AG09309 (cell line): Measurements from ENCODE around the gene IFITM2.
"Not testable (repeated sequence)": the region's sequence is repeated elsewhere in the genome, so short reads cannot be mapped to it uniquely, and the experiment has no call there.

ENCODE experiments used
- DNase-seq: peaks from one replicate; pipeline ENCODE4 v3.0.0-alpha.2; 2010; ENCODE audit warnings: low read depth
- H3K4me3 ChIP-seq: 2 replicates; pipeline ENCODE4 v1.5.1; 2011; ENCODE audit warnings: mild to moderate bottlenecking, low read depth, low read length, moderate library complexity; ENCODE audit not compliant: control insufficient read depth
- TF ChIP-seq, protein P1 (sequence below): IDR thresholded peaks from 2 replicates; pipeline ENCODE4 v1.5.1; 2011; ENCODE audit warnings: mild to moderate bottlenecking, low read depth, low read length, inconsistent platforms; ENCODE audit not compliant: insufficient read depth, control insufficient read depth; ENCODE audit errors: missing control alignments

The IFITM2 gene

DNA sequence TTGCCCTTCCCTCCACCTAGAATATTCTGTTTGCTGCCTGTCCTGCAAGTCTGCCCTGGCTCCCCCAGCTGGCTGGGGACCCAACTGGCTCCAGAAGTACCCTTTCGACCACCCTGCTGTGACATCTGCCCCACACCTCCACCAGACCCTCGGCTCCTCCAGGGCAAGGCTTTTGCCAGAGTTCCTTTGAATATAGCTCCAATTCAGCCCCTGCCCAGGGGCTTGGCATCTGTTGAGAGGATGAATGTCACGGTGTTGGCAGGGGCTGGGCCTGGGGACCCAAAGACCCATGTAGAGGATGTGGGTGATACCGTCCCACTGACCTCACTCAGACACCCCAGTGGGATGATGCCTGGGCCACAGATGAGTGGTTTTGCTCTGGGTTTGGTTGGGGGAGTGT, 25.4 kb upstream of the IFITM2 start:
- DNase-seq: no peak
- TF ChIP-seq, protein P1, sequence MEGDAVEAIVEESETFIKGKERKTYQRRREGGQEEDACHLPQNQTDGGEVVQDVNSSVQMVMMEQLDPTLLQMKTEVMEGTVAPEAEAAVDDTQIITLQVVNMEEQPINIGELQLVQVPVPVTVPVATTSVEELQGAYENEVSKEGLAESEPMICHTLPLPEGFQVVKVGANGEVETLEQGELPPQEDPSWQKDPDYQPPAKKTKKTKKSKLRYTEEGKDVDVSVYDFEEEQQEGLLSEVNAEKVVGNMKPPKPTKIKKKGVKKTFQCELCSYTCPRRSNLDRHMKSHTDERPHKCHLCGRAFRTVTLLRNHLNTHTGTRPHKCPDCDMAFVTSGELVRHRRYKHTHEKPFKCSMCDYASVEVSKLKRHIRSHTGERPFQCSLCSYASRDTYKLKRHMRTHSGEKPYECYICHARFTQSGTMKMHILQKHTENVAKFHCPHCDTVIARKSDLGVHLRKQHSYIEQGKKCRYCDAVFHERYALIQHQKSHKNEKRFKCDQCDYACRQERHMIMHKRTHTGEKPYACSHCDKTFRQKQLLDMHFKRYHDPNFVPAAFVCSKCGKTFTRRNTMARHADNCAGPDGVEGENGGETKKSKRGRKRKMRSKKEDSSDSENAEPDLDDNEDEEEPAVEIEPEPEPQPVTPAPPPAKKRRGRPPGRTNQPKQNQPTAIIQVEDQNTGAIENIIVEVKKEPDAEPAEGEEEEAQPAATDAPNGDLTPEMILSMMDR: no peak
- H3K4me3 ChIP-seq: no peak overlapping the region

DNA sequence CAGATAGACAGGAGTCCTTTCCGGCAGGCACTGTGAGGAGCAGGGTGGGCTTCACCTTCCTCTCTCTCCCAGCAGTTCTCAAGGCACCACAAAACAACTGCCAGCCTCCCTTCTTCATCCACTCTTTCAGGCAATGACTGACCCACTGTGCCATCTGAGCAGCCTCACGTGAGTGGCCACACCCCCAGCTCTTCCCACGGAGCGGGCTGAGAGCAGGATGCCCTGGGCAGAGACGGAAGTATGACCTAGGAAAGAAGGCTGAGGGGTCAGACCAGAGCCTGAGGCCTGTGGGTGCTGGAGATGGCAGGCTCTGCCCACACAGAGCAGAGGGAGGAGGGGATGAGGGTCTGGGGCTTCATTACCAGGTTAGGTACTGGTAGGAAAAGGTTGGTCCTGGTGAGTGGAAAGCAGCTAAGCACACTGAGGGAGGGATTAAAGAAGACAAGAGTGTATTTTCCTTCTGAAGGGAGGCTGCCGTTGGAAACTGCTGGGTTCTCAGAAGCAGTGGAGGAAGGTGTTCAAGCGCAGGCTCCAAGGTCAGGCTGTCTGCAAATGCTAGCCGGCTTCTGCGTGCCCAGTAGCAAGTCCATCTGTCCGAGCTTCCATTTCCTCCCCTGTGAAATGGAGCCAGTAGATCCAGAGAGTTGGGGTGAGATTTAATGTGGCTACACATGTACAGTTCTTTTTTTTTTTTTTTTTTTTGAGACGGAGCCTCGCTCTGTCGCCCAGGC, 24.8 kb upstream of the IFITM2 start:
- TF ChIP-seq, protein P1: no peak
- no peak overlapping the region for H3K4me3 ChIP-seq
- no peak for DNase-seq

DNA sequence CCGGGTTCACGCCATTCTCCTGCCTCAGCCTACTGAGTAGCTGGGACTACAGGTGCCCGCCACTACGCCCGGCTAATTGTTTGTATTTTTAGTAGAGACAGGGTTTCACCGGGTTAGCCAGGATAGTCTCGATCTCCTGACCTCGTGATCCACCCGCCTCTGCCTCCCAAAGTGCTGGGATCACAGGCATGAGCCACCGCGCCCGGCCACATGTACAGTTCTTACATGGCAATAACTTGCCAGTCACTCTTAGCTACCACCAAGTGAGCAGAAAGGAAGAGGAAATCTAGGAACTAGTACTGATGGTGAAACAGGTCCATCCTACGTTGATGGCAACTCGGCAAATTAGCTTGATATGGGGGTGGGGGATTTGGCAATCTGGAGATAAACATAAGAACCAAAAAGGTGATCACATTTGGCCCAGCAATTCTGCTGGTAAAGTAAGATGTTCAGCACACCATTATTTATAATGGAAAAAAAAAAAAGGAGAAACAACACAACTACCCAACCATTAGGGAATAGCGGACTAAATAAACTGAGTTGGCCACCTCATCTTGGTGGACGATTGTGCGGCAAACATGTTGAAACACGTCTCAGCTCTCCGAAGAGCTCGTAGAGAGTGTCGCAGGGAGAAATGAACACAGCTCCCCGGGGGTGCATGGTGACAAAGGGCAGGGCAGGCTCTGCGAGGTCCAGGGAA, 24.1 kb upstream of the IFITM2 start:
- TF ChIP-seq, protein P1: no peak
- DNase-seq: no peak
- no peak overlapping the region for H3K4me3 ChIP-seq

DNA sequence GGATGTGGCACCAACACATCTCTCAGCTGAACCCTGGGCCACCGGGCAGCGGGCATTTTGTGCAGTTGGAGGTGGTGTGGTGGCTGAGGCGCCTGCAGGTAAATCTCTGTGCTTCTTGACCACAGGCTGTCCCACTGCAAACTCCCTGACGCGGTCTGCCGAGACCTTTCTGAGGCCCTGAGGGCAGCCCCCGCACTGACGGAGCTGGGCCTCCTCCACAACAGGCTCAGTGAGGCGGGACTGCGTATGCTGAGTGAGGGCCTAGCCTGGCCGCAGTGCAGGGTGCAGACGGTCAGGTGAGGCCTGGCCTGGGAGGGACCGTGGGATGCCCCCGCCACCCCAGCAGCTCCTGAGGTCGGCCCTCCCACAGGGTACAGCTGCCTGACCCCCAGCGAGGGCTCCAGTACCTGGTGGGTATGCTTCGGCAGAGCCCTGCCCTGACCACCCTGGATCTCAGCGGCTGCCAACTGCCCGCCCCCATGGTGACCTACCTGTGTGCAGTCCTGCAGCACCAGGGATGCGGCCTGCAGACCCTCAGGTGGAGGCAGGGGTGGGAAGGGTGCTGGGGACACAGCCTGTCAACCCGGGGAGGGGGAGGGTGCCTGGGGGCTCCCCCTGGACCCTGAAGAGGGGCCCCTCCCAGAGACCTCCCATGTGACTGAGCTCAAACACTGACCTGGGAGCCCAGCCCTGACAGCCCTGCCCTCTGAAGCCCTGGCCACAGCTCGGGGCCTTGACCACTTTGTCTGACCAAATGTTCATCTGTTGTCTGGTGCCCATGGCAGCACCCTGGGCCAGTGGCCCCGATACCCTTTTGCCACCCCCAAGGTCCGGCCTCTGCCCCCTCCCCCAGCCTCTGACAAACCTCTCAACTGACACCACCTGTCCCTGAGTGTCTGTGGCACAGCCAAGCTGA, 23.3 kb upstream of the IFITM2 start:
- no peak for DNase-seq
- TF ChIP-seq, protein P1: no peak
- H3K4me3 ChIP-seq: no peak overlapping the region

DNA sequence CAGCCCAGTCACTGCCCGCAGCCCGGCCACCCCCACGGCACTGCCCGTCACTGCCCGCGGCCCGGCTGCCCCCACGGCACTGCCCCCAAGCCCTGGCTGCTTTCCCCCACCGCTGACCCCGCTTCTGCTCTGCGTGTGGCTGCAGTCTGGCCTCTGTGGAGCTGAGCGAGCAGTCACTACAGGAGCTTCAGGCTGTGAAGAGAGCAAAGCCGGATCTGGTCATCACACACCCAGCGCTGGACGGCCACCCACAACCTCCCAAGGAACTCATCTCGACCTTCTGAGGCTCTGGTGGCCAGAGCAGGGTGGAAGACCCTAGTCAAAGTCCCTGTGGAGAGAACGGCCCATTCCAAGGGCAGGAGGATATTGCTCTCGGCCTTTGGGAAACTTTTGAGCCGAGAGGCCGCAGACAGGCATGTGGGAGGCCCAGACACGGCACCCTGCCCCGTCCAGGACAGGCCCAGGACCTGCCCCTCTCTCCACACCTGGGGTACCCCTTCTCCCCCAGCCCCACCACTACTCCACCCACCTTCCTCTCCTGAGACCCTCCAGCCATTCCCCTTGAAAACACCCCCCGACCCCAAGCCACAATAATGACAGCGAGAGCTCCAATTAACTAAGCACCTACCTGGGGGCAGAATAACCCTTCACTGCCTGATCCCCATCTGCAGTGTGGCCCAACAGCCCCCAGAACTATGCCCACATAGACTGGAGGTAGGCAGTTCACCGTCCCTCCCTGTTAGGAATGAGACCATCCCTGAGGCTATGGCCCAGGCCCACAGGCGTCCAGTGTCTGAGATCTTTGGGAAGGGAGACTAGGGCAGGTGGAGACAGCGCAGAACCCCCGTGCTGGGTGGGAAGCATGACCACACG, 22.4 kb upstream of the IFITM2 start:
- TF ChIP-seq, protein P1: no peak
- no peak for DNase-seq
- no peak overlapping the region for H3K4me3 ChIP-seq

DNA sequence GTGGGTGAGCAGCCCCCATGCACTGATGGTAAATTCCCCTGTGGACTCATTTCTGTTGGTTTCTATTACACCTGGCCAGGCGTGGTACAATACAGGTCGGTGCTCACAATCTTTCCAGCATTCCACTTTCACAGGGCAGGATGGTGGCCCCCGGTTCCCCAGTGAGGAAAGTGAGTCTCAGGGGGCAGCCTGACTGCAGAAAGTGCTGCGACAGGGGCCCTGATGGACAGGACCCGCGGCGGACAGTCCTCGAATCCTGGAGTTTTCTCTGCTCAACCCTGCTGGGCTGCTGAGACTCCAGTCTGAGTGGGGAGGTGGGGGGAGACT, 21.8 kb upstream of the IFITM2 start:
- no peak overlapping the region for H3K4me3 ChIP-seq
- TF ChIP-seq, protein P1: no peak
- no peak for DNase-seq

DNA sequence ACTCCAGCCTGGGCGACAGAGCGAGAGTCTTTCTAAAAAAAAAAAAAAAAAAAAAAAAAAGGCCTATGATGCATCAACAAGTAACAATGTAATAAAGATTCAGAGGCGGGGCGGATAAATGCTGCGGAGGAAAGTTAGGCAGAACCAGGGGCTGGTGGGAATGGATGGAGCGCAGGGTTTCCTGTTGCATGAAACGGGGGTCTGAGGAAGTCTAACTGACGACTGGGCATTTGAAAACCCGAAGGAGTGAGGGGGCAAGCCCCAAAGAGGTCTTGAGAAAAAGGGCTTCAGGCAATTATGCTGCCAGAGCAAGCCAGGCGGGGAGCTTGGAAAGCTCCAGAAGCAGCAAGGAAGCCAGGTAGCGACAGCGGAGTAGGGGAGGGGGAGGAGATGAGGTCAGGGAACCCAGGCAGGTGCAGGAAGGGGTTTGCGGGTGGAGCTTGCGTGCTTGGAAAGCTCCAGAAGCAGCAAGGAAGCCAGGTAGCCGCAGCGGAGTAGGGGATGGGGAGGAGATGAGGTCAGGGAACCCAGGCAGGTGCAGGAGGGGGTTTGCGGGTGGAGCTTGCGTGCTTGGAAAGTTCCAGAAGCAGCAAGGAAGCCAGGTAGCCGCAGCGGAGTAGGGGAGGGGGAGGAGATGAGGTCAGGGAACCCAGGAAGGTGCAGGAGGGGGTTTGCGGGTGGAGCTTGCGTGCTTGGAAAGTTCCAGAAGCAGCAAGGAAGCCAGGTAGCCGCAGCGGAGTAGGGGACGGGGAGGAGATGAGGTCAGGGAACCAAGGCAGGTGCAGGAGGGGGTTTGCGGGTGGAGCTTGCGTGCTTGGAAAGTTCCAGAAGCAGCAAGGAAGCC, 20.4 kb upstream of the IFITM2 start:
- H3K4me3 ChIP-seq, DNase-seq: not testable (repeated sequence)
